DMS53 treated with DMSO at 0.1 percent for 48 hours (cell line): Measurements from ENCODE around the gene GNPAT.
"Not testable (repeated sequence)": the region's sequence is repeated elsewhere in the genome, so short reads cannot be mapped to it uniquely, and the experiment has no call there.

Source experiments
- DNase-seq: peaks from one replicate; lab custom pipeline; 2025; ENCODE audit not compliant: unreplicated experiment; lab: John Stamatoyannopoulos, UW

Gene GNPAT

DNA sequence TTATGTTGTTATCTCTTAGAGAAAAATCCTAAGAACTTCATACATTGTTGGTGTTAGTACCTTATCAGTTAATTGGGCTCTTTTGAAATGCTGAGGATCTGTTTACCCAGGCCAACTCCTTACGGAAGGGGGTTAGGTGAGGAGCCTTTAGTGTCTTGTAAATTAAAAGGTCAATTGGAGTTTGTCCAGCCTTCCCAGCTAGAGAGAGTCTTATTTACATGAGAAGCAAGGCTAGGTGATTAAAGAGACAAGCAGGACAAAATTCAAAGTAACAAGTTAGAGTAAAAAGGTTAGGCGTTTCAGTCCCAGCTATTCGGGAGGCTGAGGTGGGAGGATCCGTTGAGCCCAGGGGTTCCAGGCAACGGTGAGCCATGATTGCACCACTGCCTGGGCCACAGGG, 28.7 kb upstream of the GNPAT start:
- DNase-seq, result not testable (repeated sequence)

GRCh38 chr1:231213831-231214573, 27.0 kb upstream of the GNPAT start:
- DNase-seq, result no peak

DNA sequence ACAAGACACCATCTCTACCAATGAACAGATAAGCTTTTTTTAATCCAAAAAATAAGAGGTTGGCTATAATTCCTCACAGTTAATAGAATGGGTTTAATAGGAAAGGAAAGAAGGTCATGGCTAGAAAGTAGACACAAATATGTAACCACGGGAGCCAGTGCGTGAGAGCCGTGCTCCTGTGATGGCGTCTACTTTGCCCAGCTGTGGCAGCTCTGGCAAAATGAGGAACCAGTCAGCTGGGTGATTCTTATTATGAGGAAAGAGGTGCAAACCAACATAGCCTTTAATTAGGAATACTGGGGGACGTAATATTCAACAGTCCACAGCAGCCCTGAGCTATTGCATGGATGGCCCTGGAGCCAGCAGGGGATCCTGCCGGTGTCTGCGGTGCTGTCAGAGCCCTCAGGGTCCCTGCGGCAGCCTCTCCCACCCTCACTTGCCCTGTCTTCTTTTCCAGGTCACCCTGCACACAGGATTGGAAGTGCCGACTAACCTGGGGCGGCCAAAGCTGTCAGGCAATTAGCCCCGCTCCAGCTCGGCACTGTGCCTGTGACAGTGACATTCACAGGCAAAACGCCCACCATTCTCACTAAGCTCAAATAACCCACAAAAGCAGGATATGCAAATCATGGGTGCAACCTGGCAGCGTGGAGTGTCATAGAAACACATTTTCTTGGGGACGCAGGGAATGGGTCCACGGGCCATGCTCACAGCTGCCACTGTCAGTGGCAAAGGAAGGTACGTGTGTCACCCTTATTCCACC, 25.9 kb upstream of the GNPAT start:
- DNase-seq, result no peak

DNA sequence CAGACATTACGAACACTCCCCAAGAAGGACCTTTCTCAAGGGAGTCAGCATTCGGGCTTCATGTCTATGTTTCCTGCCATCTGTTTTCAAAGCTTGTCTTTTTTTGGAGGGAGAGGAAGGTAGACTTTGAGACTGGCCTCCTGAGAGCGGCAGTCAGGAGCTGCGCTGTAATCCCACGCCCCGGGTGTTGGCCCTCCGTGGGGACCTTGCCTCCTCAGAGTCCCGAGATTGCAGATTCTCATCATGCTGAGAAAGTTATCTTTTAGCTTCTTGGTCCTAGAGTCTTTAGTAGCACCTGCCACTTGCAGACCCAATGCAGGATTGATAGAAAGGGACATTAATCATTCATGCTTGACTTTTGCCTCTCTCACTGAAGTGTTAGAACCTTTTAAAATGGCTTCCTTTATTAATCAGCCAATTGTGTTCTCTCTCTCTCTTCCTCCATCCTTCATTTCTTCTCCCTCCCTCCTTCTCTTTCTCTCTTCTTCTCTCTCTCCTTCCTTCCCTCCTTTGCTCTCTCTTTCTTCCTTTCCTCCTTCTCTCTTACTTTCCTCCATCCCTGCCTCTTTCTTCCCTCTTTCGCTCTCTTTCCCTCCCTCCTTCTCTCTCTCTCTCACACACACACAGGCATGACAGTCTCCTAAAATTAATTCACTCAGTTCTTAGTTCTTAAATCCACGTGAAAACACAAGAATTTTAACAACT, 25.2 kb upstream of the GNPAT start:
- DNase-seq, result no peak

DNA sequence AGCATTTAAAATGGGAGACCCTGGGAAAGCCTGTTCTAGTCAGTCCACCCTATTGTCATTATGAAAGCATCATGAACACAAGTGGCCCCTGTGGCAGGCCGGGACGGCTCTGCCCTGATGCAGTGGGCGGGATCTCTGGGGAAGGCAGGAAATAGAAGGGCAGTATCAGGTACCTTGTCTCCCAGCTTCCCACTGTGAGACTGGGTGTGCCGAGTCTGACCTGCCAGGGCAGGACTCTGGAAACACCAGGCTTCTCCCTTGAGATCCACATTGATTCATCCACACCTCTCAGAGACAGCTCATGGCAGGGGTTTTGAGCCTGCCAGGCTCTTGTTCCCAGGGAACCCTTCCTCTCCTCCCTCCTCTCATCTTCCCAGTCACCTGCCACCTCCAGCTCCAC, 24.5 kb upstream of the GNPAT start:
- no peak for DNase-seq

DNA sequence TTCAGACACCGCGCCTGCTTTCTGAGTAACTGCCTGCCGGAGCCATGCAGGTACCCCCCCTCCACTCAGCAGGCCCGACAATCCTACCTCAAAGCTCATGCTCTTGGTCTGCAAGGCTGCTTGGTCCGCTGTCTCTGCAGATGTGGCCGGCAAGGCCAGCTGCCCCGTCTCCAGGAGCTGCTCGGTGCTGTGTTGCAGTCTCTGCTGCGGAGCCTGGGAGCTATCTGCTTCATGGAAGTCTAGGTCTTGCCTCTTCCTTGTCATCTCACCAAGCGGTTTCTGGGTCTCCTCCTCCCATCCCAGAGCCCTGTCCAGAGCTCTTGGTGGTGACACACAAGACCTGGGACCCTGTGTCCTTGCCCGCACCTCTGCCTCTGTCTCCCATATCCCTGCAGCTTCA, 24.0 kb upstream of the GNPAT start:
- DNase-seq, result no peak

DNA sequence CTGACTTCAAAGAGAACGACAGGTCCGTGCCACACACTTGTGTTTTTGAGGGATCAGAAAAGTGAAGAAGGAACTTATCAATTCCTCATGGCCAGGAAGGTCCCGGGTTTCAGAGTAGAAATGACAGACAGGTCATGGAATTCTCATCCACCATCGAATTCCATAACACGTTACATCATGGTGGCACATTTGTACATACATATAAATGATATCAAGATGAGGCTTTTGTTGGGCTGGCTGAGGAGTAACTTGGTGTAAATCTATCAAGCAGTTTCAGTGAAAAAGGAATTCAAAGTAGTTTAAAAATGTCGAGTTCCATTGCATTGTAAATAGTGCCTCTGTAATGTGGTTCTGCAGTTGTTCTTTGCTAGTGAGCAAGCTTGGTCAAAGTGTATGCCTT, 22.9 kb upstream of the GNPAT start:
- no peak for DNase-seq

- no peak for DNase-seq
These were observed 21.3 kb upstream of the GNPAT start for GRCh38 chr1:231219422-231220401.

DNA sequence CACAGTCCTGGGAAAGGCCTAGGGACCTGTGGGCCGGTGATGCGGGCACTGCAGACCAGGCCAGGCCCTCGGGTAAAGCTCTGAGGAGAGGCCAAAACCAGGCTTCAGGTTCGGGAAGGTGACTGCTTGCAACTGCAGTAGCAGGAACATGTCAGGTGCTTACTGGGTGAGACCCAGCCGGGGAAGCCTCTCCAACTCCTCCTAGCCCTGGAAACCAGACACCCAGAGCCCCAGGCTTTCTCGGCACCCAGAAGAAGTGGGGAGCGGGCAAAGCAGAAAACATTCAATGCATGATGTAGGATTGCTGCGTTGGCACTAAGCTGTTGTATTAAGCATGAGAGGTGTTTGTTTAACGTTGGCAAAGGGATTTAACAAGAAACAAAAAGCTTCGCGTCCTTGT, 20.2 kb upstream of the GNPAT start:
- no peak for DNase-seq

DNA sequence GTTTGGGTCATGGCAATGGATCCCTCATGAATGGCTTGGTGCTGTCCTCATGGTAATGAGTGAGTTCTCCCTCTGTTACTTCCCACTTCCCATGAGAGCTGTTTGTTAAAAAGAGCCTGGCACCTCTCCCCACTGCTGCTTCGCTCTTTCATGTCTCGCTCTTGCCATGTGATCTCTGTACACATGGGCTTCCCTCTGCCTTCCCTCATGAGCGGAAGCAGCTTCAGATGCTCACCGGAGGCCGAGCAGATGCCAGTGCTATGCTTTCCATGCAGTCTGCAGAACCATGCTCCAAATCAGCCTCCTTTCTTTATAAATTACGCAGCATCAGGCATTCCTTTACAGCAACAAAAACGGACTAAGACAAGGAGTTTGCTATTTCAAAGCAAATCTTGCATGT, 14.9 kb upstream of the GNPAT start:
- no peak for DNase-seq

- no peak for DNase-seq
These were observed 9.5 kb upstream of the GNPAT start for GRCh38 chr1:231231511-231231910.

DNA sequence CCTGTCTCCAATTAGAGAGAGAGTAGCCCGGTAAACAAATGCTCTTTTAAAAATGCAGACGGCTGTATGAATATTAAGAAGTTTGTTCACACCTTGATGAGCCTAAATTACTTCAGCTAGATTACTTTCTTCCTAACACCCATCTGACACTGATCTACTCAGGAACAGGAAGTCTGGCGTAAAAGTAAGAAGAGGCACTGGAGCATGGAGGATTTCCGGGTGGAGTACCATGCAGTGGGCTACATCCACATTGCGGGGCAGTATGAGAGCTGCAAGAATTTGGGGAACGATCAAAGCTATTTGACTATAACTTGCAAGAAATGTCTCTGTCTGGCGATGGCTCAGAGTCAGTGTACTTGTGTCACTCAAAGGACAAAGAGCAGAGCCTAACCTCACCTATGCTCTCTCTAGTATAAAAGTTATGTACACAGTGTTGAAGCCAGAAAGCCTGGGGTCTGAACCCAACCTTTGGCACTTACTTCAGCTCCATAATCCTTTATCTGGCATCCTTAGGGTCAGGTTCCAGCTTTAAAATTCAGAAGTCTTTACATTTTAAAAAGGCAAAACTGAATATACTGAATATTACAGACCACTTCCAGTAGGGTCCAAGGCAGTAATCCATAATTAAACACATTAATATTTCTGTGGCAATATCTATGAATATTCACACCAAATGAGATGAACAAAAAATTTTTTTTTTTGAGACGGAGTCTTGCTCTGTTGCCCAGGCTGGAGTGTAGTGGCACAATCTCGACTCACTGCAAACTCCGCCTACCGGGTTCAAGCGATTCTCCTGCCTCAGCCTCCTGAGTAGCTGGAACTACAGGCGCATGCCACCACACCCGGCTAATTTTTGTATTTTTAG, 7.9 kb upstream of the GNPAT start:
- DNase-seq, result no peak

DNA sequence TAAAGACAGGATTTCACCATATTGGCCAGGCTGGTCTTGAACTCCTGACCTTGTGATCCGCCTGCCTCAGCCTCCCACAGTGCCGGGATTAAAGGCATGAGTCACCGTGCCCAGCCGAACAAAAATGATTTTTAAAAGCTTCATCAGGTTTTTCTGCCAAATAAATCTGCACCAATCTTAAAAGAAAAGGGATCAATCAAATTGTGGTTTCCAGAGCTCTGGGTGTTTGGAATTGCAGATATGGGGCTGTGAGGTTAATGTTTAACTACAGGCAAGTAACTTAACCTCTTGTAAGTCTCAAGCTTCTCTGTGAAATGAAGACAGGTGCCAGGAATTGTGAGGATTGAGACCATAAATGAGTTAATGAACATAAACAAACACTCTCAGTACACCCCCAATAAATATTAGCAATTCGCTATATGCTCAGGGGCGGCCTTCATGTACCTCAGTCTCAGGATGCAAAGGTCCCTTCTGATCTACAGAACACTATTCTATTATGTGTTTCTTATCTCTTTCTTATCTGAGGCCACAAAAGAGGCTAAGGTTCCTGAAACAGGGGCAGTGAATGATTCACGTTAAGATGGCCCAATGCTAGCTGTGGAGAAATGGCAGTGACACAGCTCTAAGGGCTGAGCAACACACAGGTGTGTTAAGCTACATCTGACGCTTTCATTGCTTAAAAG, 7.1 kb upstream of the GNPAT start:
- peak; percentile 47 for DNase-seq

DNA sequence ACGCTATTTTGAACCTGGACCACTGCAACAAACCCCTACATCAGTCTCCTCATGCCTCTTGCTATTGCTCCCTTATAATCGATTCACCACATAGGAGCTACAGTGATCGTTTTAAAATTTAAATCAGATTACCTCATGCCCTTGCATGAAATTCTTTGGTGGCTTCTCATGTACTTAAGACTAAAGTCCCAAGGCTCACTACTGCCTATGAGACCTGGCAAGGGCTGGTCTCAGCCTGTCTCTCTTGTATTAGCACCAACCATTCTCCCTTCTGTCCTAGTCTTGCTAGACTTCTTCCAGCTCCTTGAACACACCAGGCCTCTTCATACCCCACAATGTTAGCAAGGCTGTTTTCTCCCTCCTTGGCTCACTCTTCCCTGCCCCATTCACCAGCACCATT, 6.5 kb upstream of the GNPAT start:
- no peak for DNase-seq

- DNase-seq, result no peak
These were observed 5.3 kb upstream of the GNPAT start for GRCh38 chr1:231235526-231236207.

- peak; percentile 78 for DNase-seq
These were observed 4.8 kb upstream of the GNPAT start for GRCh38 chr1:231236208-231236591.

DNA sequence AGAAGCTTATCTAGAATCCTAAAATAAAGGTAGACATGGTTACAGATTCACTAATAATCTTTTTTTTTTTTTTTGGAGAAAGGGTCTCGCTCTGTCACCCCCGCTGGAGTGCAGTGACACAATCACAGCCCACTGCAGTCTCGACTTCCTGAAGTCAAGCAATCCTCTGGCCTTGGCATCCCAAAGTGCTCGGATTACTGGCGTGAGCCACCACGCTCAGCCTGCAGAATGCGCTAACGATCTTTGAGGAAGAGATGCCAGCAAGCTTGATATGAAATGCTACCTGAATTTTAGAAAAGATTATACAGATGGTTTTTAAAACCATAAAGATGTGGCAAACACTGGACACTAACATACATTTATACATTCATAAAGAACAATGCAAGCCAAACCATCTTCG, 4.1 kb upstream of the GNPAT start:
- no peak for DNase-seq

DNA sequence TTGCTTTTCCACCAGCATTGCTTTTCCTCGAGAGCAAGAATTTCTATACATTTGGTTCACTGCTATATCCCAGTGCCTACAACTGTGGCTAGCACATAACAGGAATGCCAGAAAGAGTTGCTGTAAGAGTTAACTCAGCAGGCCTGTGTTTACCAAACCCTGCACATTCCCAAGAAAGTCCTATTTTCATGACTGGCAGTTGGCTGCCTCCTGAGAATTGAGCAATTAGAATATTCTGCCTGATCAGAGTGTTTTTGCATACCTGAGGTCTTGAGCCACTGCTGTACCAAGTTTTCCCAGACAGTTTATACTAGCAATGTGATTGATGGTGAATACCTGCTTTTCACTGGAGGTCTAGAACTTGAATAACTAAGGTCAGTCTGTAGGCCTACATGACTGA, 2.7 kb upstream of the GNPAT start:
- DNase-seq, result no peak

DNA sequence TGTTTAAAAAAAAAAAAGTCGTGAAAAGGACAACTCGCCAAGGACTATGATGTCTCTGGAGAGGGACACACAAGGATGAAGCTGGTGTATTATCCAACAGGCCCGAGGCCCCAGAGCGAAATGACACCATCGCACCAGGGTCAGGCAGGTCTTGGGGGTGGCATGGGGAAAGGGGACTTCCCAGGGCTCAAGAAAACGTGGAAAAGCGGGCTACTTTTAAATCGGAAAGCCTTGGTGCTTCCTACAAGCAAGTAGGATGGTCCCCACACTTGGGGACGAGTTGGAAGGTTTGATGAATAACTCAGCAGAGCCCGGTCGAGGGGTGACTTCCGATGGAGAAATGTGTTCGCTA, 505 bp upstream of the GNPAT start:
- DNase-seq, result no peak
